Ureter (tissue), 1 donor: ENCODE data around the gene ASRGL1. TPM values are rescaled to one million over a fixed set of nuclear protein-coding genes. Genes with fewer than 3 reads are reported as not detected.

ENCODE experiments used
- DNase-seq: peaks from one replicate; pipeline ENCODE4 v3.0.0-alpha.2; 2020; ENCODE audit warnings: low spot score
- total RNA-seq: library from RNA; stranded (reverse); gene quantifications from one replicate; pipeline ENCODE4 v1.2.4, GENCODE V29; 2023
- donor health status: DM: yes; HTN: yes; CAD: no.

Gene ASRGL1
- total RNA-seq, 1 donor from 2014 or later = 6.2 TPM

DNA sequence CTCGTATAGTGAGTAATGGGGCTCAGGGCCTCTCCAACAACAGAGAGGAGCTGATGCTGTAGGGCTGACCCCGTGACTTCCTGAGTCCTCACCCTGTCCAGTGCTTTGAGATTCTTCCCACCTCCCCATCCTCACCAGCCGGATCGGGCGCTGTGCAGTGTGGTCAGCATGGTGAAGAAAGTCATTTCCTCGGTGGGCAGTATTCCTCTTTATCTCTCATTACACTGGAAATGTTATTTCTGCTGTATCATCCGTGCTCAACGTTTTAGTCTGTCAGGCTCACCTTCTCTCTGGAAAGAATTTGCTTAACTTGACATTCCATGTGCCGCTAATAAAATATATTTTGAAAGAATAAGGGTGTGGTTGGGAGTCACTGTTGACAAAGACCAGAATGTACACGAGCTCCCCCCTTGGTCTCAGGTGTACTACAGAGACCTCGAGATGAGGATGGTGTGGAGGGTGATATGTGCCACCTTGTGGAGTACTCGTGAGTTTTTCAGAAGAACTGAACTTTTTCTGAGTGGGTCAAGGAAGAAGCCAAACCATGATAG is 55.9 kb downstream of the ASRGL1 start:
- DNase-seq = no peak

DNA sequence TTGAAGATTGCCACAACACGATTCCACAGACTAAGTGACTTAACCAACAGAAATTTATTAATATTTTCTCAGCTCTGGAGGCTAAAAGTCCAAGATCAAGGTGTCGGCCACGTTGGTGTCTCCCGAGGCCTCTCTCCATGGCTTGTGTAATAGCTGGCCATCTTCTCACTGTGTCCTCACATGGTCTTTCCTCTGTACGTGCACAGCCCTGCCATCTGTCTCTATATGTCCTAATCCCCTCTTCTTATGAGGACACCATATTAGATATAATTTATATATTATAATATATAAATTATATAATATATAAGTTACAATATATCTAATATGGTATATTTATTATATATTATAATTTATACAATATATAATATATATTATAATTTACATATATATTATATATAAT is 56.5 kb downstream of the ASRGL1 start:
- DNase-seq = no peak

DNA sequence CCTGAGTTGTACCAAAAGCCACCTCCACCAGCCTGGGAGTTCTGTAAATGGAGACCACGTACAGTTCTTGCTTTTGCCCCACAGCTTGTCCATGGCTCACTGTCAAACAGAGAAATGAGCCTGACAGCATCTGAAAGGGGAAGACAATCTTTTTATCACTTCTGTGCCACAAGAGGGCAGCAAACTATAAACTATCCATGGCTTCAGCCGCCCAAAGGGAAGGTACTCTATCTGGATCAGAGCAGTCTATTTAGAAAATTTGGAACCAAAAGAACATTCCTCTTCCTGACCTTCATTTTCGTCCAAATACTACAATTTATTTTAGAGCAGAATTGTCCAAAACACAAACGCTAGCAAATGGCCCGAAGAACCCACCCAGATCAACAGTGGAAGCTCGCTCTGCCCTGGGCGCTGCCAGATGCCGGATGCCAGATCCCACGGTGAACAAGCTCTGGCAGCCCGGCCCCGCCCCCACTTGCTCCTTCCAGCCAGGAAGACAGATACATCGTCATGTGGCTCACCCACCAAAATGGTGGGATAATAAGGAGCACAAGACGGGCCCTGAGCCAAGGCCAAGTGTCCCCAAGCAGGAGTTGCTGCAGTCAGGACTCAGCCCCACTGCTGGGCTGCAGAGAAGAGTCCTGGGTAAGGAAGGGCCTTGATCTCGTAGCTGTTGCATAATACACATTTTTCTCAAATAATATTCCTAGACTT is 57.7 kb downstream of the ASRGL1 start:
- DNase-seq = peak; percentile 85

DNA sequence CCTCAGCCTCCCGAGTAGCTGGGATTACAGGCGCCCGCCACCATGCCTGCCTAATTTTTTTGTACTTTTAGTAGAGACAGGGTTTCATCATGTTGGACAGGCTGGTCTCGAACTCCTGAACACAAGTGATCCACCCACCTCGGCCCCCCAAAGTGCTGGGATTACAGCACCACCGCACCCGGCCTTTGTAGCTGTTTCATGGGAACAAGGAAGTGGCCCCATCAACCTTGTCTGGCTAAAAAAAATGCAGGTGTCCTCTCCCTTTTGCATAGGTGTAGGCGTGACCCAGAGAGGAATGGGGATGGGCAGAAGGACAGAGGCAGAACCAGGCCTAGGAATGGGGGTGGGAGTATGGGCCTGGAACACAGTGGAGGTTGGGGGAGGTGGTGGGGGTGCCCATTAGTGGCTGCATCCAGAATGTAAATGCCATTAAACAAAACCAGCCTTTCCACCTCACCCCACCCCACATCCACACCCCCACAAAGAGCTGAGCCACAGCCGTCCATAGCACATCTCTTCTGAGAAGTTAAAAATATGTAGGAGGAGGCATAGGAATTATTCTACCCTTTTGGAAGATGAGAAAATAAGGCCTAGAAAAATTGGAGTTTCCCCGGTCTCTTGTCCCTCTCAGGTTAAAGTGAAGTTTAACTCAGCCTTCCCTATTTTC is 58.8 kb downstream of the ASRGL1 start:
- no peak for DNase-seq

- DNase-seq = no peak
Measured at GRCh38 chr11:62398011-62398994, 61.1 kb downstream of the ASRGL1 start.

DNA sequence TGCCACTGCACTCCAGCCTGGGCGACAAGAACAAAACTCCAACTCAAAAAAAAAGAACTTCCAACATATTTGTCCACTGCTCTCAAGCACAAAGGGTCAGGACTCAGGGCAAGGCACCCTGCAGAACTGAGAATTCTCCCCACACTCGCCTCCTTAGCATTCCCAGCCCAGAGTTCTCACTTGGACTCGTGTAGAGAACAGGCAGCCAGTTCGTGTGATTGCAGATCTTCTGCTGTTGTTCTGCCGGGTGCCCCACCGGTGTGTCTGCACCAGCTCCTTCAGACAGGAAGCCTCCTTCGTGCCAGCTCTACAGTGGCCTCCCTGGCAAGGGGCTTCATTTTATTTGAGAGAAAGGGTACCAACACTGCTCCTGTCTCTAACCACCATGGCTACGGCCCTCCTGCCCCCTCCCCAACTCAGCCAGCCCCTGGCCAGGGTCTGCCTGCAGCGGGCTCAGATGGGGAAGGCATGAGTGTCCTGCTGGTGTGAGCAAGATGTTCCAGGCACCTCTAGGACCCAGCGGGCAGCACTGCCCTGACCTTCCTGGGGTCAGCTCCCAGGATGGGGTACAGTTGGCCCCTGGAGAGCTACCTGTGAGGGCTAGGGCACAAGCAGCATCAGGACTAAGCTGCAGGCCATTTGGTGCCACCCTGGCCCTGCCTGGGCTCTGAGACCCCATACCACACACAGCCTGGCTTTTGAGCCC is 62.1 kb downstream of the ASRGL1 start:
- no peak for DNase-seq

GRCh38 chr11:62399878-62400266 is 62.6 kb downstream of the ASRGL1 start:
- no peak for DNase-seq

DNA sequence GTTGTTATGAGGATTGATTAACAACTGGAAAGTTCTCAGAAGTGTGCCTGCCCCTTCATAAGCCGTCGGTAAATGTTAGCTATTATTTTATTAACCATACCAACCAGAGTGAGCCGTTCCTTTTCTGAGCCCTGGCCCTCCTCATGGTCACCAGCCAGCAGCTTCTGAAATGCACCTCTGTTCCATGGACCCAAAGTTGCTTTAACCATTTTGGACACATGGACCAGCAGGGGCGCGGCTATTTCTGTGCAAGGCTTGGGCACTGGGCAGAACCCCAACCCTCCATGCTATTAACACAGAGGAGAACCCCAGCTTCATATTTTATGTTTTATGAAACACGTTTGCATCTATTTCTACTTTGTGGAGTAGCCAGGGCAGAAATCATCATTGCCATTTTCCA is 63.0 kb downstream of the ASRGL1 start:
- no peak for DNase-seq

DNA sequence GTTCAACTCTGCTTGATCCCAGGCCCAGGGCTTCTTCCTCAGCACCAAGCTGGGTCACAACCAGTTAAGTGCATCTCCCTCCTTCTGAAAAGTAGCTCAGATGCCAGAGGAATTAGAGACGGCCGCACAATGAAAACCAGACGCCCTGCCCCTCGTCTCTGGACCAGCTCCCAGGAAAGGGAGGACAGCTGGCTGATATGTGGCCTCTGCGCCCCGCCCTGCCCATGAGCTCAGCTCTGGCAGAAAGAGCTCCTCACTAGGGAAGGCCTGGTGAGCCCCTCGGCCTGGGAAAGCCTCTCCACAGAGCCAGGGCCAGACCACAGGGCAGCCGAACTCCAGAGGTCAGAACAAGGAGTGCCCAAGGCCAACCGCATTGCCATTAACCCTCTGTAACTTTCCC is 63.5 kb downstream of the ASRGL1 start:
- DNase-seq = peak; percentile 87

DNA sequence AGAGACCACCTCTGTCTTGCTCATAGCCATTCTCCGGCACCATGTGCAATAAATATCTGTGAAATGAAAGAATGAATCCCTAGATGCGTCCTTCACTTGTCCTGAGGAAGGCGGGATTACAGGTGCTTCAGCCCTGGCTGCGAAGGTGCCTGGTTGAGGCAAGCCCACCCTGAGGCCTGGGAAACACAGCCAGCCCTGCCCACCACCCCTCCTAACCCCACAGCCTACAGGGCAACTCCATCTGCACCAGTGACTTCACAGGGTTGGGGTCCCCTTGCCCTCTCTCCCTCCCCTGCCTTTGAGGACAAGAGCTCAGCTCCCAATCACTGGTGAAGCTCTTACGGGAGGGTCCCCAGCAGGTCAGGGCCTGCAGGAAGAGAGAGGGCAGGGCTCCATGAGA is 64.1 kb downstream of the ASRGL1 start:
- no peak for DNase-seq

- DNase-seq = no peak
Measured at GRCh38 chr11:62401811-62402210, 64.6 kb downstream of the ASRGL1 start.

DNA sequence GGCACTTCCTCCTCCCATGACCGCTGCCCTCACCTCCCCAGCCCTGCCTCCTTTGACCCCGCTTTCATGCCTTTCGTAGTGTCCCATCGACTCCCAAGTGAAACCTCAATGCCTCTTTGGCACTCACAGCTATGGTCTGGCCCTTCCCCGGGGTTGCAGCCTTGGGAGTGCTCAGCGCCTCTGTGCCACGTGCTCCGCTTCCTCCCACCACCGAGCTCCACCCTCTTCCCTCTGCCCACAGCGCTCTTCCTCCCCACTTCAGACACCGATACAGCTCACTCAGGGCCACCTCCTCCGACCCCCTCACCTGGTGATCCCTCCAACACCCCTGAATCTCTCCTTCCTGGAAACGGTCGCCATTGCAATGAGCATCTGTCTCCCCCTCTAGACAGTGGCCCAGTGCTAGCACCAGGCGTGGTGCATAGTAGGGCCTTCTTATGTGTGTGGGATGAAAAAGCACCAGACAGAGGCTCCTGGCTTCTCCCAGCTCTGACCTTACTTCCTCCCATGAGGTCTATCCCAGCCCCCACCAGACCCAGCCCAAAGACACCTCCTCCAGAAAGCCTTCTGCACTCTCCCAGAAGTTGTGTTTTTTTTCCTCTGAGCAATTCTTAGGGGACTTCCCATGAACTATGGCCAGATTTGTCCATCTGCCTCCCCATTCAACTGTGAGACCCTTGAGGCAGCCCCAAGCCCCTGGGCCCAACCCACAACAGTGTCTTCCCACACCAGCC is 65.1 kb downstream of the ASRGL1 start:
- DNase-seq = peak; percentile 72

DNA sequence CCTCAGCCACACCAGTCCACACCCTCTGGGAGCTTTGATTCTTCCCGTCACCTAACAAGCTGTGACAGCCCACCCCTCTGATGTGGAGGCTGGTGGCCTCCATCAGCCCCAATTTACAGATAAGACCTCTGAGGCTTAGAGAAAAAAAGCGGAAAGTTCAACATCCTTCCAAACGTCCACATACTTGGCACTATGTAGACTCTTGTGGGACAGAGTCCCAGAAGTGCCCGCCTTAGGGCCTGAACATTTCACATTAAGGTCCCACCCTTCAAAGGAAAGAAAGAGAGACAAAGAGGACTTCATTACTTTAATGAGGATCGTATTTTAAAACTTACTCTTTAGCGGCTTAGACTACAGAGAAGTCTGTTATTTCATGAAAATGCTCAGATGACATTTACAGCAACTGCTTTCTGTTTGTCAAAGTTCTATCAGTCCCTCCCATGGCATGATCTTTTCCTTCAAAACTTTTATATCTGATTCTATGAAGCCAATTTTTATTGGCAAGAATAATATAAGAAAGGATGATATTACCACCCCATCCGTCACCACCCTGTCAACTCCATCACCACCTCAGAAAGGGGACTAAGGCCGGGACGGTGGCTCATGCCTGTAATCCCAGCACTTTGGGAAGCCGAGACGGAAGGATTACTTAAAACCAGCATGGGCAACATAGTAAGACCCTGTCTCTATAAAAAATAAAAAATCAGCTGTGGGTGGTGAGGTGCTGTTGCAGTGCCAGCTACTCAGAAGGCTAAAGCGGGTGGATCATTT is 65.9 kb downstream of the ASRGL1 start:
- no peak for DNase-seq

GRCh38 chr11:62404435-62404834 is 67.2 kb downstream of the ASRGL1 start:
- DNase-seq = no peak

DNA sequence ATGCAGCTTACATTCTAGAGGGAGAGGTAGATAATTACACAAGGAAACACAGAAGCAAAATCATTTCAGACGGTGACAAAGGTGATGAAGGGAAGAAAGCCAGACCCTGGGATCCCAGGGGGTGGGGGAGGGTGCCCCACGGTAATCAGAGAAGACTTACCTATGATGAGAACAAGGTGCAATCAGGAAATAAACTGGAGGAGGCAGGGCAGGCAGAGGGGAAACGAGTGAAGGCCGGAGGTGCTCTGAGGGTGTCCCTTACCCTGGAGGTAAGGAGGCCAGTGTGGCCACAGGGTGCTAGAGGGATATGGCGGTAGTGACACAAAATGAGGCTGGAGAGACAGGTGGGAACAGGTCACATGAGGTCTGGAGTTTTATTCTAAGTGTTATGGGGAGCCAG is 67.7 kb downstream of the ASRGL1 start:
- DNase-seq = no peak

DNA sequence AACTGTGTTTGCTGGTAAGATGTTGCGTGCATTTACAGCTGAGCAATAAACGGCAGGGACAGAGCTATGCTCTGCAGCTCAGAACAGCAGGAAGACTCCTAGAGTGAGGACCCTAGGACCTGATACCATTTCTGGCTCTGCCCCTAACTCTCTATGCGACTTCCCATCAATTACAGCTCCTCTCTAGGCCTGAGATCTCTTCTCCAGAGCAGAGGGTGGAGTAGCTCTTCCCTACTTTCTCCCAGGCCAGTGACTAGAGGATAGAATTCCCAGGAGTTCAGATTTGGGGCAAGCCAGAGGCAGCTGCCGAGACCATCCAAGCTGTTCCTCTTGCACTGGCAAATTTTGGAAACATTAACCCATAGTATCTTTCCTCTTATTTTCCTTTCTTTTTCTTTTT is 68.8 kb downstream of the ASRGL1 start:
- no peak for DNase-seq

- no peak for DNase-seq
Measured at GRCh38 chr11:62409831-62410230, 72.6 kb downstream of the ASRGL1 start.

GRCh38 chr11:62410972-62411371 is 73.7 kb downstream of the ASRGL1 start:
- DNase-seq = no peak

GRCh38 chr11:62411524-62411923 is 74.3 kb downstream of the ASRGL1 start:
- no peak for DNase-seq
